Adrenal gland (tissue), 5 donors: Measurements from ENCODE around the gene BCL2L1.

Experiments used
- CTCF ChIP-seq, 6 experiments: fragments of 450-650 bp in 4 of 6; fragments of 200-600 bp in 2 of 6; sonication (generic) in 1 of 6; IDR thresholded peaks; 1 replicate in 5 of 6; 2 replicates in 1 of 6; pipeline versions ENCODE4 v1.5.1 to v1.8.0; 2016 to 2021; ENCODE audit warnings: antibody characterized with exemption in 6 of 6, mild to moderate bottlenecking in 2 of 6, moderate library complexity in 1 of 6
- POLR2A ChIP-seq, 2 donors: fragments of 450-650 bp; IDR thresholded peaks; one replicate each; pipeline ENCODE4 v1.6.1; 2017; ENCODE audit warnings: antibody characterized with exemption in 2 of 2, mild to moderate bottlenecking in 2 of 2, moderate library complexity in 1 of 2
- donor health status: DM: no; HTN: no; CAD: no.

GRCh38 chr20:31769681-31770080 is 47.0 kb upstream of the BCL2L1 start:
- TF ChIP-seq POLR2A (IDR thresholded peaks at IDR 0.05) (no peak), CTCF (IDR thresholded peaks at IDR 0.05) (no peak)
